Retina (tissue), 1 donor: ENCODE measurements around the gene KIF4A.
"Not testable (repeated sequence)": the region's sequence is repeated elsewhere in the genome, so short reads cannot be mapped to it uniquely, and the experiment has no call there.

ENCODE experiments used
- DNase-seq: peaks from one replicate; pipeline ENCODE4 v3.0.0-alpha.2; 2016

Gene KIF4A, protein sequence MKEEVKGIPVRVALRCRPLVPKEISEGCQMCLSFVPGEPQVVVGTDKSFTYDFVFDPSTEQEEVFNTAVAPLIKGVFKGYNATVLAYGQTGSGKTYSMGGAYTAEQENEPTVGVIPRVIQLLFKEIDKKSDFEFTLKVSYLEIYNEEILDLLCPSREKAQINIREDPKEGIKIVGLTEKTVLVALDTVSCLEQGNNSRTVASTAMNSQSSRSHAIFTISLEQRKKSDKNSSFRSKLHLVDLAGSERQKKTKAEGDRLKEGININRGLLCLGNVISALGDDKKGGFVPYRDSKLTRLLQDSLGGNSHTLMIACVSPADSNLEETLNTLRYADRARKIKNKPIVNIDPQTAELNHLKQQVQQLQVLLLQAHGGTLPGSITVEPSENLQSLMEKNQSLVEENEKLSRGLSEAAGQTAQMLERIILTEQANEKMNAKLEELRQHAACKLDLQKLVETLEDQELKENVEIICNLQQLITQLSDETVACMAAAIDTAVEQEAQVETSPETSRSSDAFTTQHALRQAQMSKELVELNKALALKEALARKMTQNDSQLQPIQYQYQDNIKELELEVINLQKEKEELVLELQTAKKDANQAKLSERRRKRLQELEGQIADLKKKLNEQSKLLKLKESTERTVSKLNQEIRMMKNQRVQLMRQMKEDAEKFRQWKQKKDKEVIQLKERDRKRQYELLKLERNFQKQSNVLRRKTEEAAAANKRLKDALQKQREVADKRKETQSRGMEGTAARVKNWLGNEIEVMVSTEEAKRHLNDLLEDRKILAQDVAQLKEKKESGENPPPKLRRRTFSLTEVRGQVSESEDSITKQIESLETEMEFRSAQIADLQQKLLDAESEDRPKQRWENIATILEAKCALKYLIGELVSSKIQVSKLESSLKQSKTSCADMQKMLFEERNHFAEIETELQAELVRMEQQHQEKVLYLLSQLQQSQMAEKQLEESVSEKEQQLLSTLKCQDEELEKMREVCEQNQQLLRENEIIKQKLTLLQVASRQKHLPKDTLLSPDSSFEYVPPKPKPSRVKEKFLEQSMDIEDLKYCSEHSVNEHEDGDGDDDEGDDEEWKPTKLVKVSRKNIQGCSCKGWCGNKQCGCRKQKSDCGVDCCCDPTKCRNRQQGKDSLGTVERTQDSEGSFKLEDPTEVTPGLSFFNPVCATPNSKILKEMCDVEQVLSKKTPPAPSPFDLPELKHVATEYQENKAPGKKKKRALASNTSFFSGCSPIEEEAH

DNA sequence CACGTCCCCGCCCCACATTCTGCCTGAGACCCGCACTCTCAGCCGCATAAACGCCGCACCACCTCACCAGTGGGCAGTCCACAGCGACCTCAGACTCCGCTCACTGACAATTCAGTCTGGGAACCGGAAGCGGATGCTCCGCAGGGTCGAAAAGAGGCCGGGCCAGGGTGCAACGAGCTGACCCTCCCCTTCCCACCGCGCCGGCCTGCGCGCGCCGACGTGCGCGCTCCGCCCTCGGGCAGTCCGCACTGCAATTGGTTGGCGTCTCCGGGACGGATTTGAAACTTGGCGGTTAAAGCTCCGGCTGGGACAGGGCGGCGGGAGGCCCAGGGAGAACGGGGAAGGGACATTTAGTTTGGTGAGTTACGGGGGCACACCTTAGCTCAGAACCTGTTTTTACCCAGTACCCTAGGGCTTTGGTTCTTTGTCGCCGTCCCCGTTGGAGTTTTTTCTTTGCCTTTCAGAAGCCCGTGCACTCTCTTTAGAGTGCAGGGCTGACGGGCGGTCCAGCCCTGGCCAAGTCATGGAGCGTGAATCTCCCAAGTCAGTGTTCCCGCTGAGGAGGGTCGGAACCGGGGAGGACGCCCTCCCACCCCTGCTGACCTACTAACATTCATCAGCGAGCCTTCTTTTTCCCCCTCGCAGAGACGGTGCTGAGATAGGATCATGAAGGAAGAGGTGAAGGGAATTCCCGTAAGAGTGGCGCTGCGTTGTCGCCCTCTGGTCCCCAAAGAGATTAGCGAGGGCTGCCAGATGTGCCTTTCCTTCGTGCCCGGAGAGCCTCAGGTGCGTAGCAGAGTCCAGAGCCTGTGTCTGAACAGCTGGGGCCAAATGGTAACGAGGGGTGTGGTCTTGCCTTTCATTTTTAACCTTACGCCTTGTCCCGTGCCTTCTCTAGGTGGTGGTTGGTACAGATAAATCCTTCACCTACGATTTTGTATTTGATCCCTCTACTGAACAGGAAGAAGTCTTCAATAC is at the start of gene KIF4A, which contains the start of gene PDZD11:
Gene KIF4A (plus strand): TSS at position 312 of the 978 bp plus-strand sequence. CDS start 355 bp downstream, at position 667.
Gene PDZD11 (minus strand): TSS at position 135 of the 978 bp plus-strand sequence. CDS start 586 bp downstream, outside the sequence.
- DNase-seq, result peak; percentile 87

DNA sequence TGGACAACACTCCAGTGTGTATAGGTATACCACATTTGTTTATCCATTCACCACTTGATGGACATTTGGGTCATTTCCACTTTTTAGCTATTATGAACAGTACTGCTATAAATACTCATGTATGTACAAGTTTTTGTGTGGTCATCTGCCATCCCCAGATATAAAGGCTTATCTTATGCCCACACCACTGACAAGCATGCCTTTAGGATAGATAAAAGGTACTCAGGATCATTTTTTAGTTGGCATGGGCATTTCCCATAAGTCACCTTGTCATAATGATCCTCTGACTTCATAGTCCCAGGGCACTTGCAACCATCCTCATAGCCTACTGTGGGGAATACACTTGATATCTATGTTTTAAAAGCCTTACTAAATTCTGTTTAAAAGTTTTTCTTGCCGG is 49.2 kb upstream of the KIF4A start:
- no peak for DNase-seq

DNA sequence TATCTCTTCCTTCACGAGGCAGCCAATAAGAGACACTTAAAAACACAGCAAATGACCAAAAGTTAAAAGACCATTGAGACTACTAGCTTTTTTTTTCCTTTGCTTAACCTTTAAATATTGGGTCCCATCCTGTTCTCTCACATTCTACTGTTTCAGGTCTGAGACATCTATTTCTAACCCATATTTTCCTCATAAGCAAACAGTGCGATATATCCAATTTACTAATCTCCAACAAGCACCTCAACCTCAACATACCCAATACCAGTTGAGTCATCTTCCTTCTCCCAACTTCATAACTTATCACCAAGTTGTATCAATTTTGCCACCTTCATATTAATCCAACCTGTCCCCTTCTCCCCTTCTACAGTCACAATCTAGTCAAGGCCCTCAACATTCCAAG is 48.4 kb upstream of the KIF4A start:
- no peak for DNase-seq

DNA sequence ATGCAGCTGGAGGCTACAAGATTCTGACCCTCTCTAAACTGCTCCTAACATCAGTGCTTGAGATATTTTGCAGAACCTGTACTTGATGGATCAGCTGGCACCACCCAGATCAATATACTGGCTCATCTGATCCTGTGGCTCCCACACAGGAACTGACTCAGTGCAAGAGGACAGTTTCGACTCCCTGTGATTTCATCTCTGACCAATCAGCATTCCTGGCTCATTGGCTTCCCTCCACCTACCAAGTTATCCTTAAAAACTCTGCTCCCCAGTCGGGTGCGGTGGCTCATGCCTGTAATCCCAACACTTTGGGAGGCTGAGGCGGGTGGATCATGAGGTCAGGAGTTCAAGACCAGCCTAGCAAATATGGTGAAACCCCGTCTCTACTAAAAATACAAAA is 46.3 kb upstream of the KIF4A start:
- not testable (repeated sequence) for DNase-seq

DNA sequence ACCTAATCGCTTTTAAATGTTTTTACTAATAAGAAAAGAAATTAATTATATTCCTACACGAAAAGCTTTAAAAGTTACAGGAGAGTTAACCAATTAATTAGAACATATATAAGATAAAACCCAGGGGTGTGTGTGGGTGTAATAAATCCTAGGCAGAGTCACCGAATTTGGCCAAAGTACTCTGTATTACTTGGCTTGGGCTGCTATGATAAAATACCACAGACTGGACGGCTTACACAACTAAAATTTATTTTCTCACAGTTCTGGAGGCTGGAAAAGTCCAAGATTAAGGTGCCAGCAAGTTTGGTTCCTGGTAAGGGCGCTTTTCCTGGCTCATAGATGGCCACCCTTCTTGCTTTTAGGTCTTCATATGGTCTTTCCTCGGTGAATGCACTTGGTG is 45.0 kb upstream of the KIF4A start:
- no peak for DNase-seq

DNA sequence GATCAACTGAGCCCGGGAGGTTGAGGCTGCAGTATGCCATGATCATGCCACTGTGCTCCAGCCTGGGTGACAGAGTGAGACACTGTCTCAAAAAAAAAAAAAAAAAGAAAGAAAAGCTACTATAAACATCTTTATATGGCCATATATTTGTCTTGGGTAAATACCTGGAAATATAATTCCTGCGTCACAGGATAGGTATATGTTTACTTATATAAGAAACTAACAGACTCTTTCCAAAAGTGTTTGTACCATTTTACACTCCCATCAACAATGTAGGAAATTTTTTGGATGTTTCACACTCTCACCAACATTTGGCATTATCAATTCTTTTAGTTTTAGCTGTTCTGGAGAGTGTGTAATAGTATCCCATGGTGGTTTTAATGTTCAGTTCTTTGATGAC is 42.7 kb upstream of the KIF4A start:
- DNase-seq, result no peak

DNA sequence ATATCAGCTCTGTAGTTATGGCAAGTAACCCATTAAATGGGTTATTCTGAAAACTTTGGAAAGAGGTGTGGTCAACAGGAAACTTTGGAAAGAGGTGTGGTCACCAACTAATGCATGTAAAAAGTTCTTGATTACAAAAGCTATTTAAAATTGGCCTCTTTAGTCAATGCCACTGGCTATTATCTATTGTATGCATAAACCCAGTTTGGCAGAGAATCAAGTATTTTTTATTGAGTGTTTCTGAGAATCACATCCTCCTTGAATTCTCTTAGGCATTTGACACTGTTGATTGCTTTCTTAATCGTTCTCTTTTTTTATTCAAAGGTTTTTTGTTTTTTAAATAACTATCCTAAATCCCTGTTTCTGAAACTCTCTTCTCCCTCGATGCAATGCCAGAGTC is 37.4 kb upstream of the KIF4A start:
- no peak for DNase-seq

DNA sequence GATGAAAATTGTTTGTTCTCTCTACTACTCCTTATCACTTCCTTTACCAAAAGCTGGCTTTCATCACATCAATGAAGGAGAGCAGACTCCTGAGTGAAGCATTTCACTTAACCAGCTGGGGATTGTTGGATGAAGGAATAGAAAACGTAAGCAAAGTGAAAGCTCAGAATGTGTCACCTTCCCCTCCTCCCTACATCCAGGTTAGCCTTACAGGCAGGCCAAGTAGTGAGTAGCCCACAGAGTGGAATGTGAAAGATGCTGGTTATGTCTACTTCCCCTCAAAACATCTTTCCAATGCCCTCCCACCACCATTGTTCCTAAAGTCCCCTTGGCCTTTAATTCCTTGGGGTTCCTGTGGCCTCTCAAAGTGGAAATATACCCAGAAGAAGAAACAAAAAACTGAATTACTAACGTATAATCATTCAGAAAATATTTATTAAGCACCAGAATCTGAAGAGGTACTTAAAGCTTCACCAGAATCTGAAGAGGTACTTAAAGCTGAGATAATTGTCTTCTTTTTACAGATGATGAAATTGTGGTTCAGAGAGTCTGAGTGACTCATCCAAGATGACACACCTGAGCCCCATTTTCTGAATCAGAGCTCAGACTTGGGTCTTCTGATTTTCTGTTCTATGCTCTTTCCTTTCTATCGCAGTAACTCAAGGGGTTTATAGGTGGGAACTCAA is 36.4 kb upstream of the KIF4A start:
- no peak for DNase-seq

DNA sequence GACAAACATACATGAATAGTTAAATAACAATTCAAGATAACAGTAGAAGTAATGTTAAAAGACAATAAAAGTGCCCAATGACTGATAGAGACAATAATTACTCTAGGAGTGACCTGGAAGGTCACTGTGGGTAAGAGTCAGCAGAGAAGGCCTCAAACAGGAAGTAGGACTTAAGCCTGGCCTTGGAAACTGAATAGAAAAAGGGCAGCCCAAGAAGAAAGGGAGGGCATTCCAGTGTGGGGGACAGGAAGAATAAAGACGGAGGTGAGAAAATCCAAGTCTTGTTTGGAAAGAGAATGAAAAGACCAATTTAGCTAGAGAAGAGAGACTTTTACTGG is 35.9 kb upstream of the KIF4A start:
- DNase-seq, result no peak

DNA sequence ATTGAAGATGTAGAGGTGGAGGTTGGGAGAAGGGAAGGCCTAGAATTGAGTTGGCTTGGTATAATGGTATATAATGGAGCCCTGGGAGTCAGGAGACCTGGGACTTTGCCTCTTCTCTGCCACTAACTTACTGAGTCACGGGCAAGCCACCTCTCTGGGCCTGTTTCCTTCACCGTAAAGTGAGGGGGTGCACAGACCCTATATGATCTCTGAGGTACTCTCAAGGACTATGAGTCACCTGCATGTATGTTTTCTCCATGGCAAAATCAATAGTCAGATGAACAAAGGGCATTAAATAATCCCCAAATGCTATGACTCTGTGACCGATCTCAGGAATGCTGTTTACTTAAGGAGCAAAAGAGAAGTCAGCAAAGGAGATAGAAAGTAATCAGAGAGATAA is 35.0 kb upstream of the KIF4A start:
- no peak for DNase-seq

DNA sequence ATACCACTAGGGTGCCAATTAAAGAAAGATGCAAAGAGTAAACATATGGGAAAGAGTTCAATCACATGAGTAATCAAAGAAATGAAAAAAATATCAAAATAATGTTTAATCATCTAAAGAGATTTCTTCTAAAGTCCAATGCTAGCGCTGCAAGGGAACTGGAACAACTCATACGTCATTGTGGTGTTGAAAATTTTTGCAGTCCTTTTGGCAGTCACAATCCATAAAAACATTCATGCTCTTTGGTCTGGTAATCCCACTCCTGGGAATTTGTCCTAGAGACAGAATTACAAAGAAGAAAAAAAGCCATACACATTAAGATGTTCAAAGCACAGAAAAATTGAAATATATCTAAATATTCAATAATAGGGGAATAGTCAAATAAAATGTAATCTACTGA is 34.5 kb upstream of the KIF4A start:
- DNase-seq, result no peak

DNA sequence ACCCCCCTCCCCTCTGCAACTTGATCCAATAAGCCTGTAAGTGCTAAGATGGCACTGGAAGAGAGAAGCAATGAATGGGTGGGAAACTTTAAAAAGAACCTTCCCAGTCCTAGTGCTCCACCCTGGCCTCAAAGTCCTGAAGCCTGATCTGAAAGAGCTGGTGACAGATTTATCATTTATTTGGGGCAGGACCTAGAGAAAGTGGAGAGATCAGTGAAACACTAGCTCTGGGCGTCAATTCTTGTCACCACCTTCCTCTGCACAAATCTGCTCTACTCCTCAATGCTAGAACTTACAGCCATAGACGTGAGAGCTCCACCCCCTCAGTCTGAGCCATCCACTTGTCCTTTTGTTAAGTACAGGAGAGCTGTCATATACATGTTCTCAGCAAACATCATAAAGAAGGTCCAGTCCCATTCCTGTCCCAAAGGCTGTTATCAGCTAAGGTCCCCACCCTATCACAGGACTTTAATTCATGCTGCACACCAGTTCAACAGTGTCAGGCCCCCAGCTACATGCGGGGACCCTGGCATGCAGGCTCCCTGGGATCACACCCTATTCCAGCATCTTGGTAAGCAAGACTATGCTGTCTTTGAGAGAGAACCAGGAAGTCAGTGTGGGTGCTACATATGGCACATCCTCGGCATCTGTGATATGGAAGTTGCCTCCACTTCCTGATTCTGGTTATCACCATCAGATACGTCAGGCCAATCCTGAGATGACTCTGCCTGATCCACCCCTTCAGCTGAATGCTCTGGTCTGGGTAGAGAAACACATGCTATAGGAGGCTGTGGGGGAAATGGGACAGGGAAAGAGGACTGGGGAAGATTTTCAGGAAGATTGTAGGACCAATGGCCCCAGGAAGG is 32.2 kb upstream of the KIF4A start:
- DNase-seq, result no peak

DNA sequence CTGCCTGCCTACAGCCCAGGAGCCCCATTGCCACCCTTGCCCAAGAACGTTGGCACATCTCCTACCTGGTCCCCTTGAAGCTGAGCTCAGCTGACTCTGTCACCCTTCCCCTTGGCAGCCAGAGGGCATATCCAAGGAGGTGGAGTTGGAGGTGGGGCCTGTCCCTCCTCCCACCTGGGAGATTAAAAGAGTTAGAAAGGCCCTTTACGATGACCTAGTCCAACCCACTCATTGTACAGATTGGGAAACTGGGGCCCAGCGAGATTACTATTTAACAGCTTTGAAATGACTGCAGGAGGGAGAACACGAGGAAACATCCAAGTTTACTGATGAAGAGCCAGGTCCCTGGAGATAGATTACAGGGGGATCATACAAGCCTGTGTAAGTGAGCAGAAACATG is 29.8 kb upstream of the KIF4A start, which contains the start of gene P2RY4:
Gene P2RY4 (minus strand): TSS at position 101 of the 400 bp plus-strand sequence. CDS start 580 bp downstream, outside the sequence.
- DNase-seq, result no peak

DNA sequence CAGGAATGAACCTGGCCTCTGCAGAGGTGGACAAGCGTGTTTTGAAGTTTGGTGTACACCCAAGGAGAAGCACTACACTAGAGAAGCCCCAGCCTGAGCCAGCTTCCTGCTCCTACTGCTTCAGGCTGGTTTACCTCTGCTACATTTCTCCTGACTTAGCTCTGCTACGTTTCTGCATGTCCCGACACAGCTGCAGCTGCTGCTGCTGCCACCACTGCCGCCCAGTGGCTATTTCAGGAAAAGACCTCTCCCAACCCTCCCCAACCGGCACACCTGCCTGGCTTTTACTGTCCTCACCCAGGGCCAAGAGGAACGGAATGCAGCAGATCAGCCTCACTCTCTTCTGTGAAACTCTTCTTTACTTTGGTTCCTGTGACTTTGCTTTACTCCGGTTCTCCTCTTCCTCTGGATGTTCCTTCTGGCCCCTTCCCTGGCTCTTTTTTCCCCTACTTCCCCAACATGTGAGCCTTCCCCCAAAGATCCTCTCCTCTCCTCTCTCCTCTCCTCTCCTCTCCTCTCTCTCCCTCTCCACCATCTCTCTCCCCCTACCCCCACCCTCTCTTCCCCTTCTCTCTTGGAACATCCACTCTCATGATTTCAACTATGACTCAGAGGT is 26.8 kb upstream of the KIF4A start:
- peak; percentile 42 for DNase-seq

DNA sequence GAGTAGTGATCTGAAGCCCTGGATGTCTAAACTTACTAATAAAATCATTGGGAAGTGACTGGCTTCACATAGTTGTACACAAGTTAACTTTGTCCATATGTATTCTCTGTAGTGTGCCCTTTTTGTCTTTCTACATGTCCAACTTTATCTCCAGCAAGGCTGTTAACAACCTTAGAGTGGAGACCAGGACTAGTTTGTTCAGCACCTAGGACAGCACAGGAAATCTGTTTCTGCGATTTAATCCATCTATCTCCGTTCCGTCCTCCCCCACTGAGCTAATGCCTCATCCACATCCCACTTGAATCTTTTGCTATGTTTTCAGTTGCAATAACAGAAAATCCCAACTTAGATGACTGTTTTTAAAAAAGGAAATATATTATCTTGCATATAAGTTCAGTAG is 25.1 kb upstream of the KIF4A start:
- no peak for DNase-seq

DNA sequence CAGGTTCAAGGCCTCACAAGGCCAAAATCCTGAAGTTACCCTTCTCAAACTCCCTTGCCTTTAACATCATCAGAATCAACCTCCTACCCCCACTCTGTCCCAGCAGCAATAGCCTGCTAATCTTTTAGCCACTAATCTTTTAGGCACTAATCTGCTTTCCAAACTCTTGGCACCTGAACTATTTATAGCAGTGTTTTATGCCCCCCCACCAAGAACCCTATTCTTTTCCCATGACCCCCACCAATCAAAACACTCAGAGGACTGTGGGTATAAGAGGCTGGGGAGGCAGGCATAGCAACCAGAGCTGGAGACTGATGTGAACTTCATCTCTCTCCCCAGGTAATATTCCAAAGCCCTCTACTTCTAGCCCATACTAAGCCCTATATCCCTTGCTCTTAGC is 21.9 kb upstream of the KIF4A start, which contains the start of gene ARR3:
Gene ARR3 (plus strand): TSS at position 301 of the 400 bp plus-strand sequence. CDS start 1,052 bp downstream, outside the sequence.
- no peak for DNase-seq

DNA sequence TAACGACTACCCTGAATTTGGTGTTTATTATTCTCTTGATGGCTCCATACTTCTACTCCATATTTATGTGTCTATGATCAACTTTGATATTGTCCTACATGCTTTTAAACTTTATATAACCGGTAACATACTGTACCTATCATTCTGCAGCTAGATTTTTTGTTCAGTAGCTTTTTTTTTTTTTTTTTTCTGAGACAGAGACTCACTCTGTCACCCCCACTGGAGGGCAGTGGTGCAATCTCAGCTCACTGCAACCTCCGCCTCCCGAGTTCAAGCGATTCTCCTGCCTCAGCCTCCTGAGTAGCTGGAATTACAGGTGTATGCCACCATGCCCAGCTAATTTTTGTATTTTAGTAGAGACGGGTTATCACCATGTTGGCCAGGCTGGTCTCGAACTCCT is 15.9 kb upstream of the KIF4A start:
- not testable (repeated sequence) for DNase-seq

DNA sequence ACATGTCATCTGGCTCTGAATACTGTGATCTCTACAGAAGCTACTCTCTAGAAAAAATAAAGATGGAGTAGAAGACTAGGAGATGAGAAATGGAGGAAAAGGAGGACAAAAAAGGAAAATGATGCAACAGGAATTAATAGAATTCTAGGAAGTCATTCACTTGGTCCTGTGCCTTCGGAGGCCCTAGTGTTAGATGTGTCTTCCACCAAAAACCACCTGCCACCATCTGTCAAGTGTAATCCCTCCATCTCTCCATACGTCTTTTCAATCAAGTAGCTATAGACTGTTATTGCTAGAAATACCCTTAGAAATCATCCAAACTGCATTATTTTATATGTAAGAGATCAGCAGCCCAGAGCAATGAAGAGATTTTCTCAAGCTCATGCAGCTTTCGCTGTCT is 10.8 kb upstream of the KIF4A start:
- DNase-seq, result no peak

DNA sequence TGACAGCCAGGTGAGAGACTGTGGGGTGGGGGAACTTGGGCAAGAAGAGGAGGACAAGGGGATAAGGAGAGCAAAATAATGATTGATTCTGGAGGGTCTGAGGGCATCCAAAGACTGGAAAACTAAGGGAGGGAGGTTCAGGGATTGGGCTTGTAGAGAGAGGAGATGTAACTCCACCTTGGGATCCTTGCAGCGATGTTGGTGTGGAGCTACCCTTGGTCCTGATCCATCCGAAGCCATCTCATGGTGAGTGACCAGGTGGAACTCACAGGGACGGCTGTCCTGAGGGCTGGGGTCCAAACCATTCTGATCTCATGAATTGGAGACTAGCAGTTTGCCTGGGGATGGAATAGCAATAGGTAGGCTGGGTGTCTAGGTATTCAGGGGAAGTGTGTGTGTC is 9.3 kb upstream of the KIF4A start:
- DNase-seq, result no peak

DNA sequence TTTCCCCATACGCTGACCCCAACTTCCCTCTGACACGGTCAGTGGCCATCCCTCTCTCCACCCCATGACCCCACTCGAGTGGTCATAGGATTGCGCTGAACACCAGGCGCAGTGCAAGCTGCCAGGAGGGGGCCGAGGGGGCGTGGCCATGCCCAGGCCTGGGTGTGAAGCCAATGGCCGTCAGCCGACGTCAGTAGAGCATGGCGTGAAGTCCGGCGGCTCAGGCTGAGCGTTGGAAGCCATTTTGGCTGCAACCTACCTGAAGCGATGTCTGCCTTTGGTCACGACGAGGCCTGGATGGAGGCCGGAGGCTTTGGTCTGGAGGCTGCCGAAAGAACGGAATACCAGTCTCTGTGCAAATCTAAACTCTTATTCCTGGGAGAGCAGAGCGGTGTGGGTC is 8.0 kb upstream of the KIF4A start, which contains the start of gene RAB41:
Gene RAB41 (plus strand): TSS at position 222 of the 400 bp plus-strand sequence. CDS start 46 bp downstream, at position 268.
- DNase-seq, result no peak
